ENCODE data around the gene TRIAP1.
"Not testable (repeated sequence)": the region's sequence is repeated elsewhere in the genome, so short reads cannot be mapped to it uniquely, and the experiment has no call there.

TRIAP1 gene

DNA sequence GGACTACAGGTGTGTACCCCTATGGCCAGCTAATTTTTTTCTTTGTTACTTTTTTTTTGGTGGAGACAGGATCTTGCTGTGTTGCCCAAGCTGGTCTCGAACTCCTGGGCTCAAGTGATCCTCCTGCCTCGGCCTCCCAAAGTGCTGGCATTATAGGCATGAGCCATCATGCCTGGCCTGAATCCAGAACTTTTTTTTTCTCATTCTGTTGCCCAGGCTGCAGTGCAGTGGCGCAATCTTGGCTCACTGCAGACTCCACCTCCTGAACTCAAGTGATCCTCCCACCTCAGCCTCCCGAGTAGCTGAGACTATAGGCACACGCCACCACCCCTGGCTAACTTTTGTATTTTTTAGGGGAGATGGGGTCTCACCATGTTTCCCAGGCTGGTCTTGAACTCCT is 6.3 kb upstream of the TRIAP1 start:
- not testable (repeated sequence) for H3K27ac ChIP-seq (ENCODE audit: insufficient read depth in 1 of 2, low read depth in 1 of 2, low read length in 2 of 2, poor library complexity in 1 of 2, severe bottlenecking in 2 of 2); H3K27me3 ChIP-seq (replicated peaks in 2 of 5; ENCODE audit: control insufficient read depth in 4 of 5, insufficient read depth in 5 of 5, low read length in 4 of 5); H3K9me3 ChIP-seq (ENCODE audit: control extremely low read depth in 1 of 5, control insufficient read depth in 4 of 5, insufficient read depth in 2 of 5, low read depth in 1 of 5, low read length in 4 of 5); H3K4me3 ChIP-seq (ENCODE audit: control insufficient read depth in 1 of 7, extremely low read depth in 1 of 7, insufficient read depth in 4 of 7, low read depth in 2 of 7, low read length in 6 of 7); DNase-seq; H3K4me1 ChIP-seq (ENCODE audit: control extremely low read depth in 1 of 4, control insufficient read depth in 4 of 4, insufficient read depth in 4 of 4, low read length in 3 of 4)
- CTCF ChIA-PET, result interaction anchor here (1.2 to 29.5 kb wide), 3 partner anchors 7 to 115 kb away, joined by 3 to 545 read pairs (median 545); partner anchors contain the start of genes COX6A1, GATC, SRSF9 and TRIAP1
- POLR2A ChIA-PET, result interaction anchor here (0.6 to 0.7 kb wide), 2 partner anchors 15 to 888 kb away, joined by 3 read pairs; no protein-coding TSS in a partner anchor
- WGBS (ENCODE audit: insufficient coverage), result 96% methylated on average over 4 of the region's 5 CpGs
- peaks cover 15 to 46% (median 32%) of the 10 kb centered on the region in 4 experiments for H3K36me3 ChIP-seq (ENCODE audit: control insufficient read depth in 4 of 4, insufficient read depth in 4 of 4, low read length in 3 of 4)

GRCh38 chr12:120447992-120448391 is 1.8 kb upstream of the TRIAP1 start:
- Histone ChIP-seq H3K9me3 (ENCODE audit: control extremely low read depth in 1 of 5, control insufficient read depth in 4 of 5, insufficient read depth in 2 of 5, low read depth in 1 of 5, low read length in 4 of 5) (no peaks in the 10 kb centered on the region), H3K36me3 (ENCODE audit: control insufficient read depth in 4 of 4, insufficient read depth in 4 of 4, low read length in 3 of 4) (peaks cover 8 to 33% (median 22%) of the 10 kb centered on the region in 4 experiments), H3K4me3 (ENCODE audit: control insufficient read depth in 1 of 7, extremely low read depth in 1 of 7, insufficient read depth in 4 of 7, low read depth in 2 of 7, low read length in 6 of 7) (peak overlapping the region in 1 of 7 experiments; percentile 92), H3K4me1 (ENCODE audit: control extremely low read depth in 1 of 4, control insufficient read depth in 4 of 4, insufficient read depth in 4 of 4, low read length in 3 of 4) (peaks cover 15 to 28% (median 22%) of the 10 kb centered on the region in 4 experiments), H3K27ac (ENCODE audit: insufficient read depth in 1 of 2, low read depth in 1 of 2, low read length in 2 of 2, poor library complexity in 1 of 2, severe bottlenecking in 2 of 2) (no peak overlapping the region), H3K27me3 (replicated peaks in 2 of 5; ENCODE audit: control insufficient read depth in 4 of 5, insufficient read depth in 5 of 5, low read length in 4 of 5) (no peaks in the 10 kb centered on the region)
- POLR2A ChIA-PET, result no interaction called here
- no peak for DNase-seq
- 93% methylated on average over 3 of the region's 4 CpGs for WGBS (ENCODE audit: insufficient coverage)
- CTCF ChIA-PET, result interaction anchor here (2.0 to 29.5 kb wide), 2 partner anchors 9 to 17 kb away, joined by 5 to 545 read pairs; partner anchors contain the start of gene SRSF9

GRCh38 chr12:120446844-120447178 is 627 bp upstream of the TRIAP1 start:
- peak in 1 of 3 donors; percentile 51 for DNase-seq
- Histone ChIP-seq H3K36me3 (ENCODE audit: control insufficient read depth in 4 of 4, insufficient read depth in 4 of 4, low read length in 3 of 4) (peaks cover 8 to 31% (median 27%) of the 10 kb centered on the region in 4 experiments), H3K4me1 (ENCODE audit: control extremely low read depth in 1 of 4, control insufficient read depth in 4 of 4, insufficient read depth in 4 of 4, low read length in 3 of 4) (peaks cover 15 to 28% (median 22%) of the 10 kb centered on the region in 4 experiments), H3K4me3 (ENCODE audit: control insufficient read depth in 1 of 7, extremely low read depth in 1 of 7, insufficient read depth in 4 of 7, low read depth in 2 of 7, low read length in 6 of 7) (peak overlapping the region; percentile 92 to 99 (median 97)), H3K27ac (ENCODE audit: insufficient read depth in 1 of 2, low read depth in 1 of 2, low read length in 2 of 2, poor library complexity in 1 of 2, severe bottlenecking in 2 of 2) (peak overlapping the region; percentile 82 to 94)
- H3K9me3 ChIP-seq (ENCODE audit: control extremely low read depth in 1 of 5, control insufficient read depth in 4 of 5, insufficient read depth in 2 of 5, low read depth in 1 of 5, low read length in 4 of 5); H3K27me3 ChIP-seq (replicated peaks in 2 of 5; ENCODE audit: control insufficient read depth in 4 of 5, insufficient read depth in 5 of 5, low read length in 4 of 5): not testable (repeated sequence)
- ChIA-PET POLR2A (interaction anchor here (1.6 kb wide), 1 partner anchor 23 kb away, joined by 6 read pairs; the partner anchor contains the start of gene SRSF9), CTCF (interaction anchor here (29.5 kb wide), 1 partner anchor 18 kb away, joined by 545 read pairs; the partner anchor contains the start of gene SRSF9)
- WGBS (ENCODE audit: insufficient coverage), result 0% methylated on average over 9 of the region's 17 CpGs

- POLR2A ChIA-PET, result interaction anchor here (1.2 kb wide), 1 partner anchor 15 kb away, joined by 3 read pairs; no protein-coding TSS in a partner anchor
- no peaks in the 10 kb centered on the region for H3K9me3 ChIP-seq (ENCODE audit: control extremely low read depth in 1 of 5, control insufficient read depth in 4 of 5, insufficient read depth in 2 of 5, low read depth in 1 of 5, low read length in 4 of 5)
- DNase-seq, result no peak
- H3K36me3 ChIP-seq (ENCODE audit: control insufficient read depth in 4 of 4, insufficient read depth in 4 of 4, low read length in 3 of 4), result peaks cover 4 to 36% (median 26%) of the 10 kb centered on the region in 4 experiments
- no peaks in the 10 kb centered on the region for H3K27me3 ChIP-seq (replicated peaks in 2 of 5; ENCODE audit: control insufficient read depth in 4 of 5, insufficient read depth in 5 of 5, low read length in 4 of 5)
- H3K4me3 ChIP-seq (ENCODE audit: control insufficient read depth in 1 of 7, extremely low read depth in 1 of 7, insufficient read depth in 4 of 7, low read depth in 2 of 7, low read length in 6 of 7), result no peak overlapping the region
- CTCF ChIA-PET, result interaction anchor here (1.1 to 29.5 kb wide), 2 partner anchors 16 to 20 kb away, joined by 3 to 545 read pairs; partner anchors contain the start of gene SRSF9
- H3K27ac ChIP-seq (ENCODE audit: insufficient read depth in 1 of 2, low read depth in 1 of 2, low read length in 2 of 2, poor library complexity in 1 of 2, severe bottlenecking in 2 of 2), result no peak overlapping the region
- WGBS (ENCODE audit: insufficient coverage), result 94% methylated on average over 2 of the region's 2 CpGs
- peaks cover 17 to 33% (median 23%) of the 10 kb centered on the region in 4 experiments for H3K4me1 ChIP-seq (ENCODE audit: control extremely low read depth in 1 of 4, control insufficient read depth in 4 of 4, insufficient read depth in 4 of 4, low read length in 3 of 4)
Observed at GRCh38 chr12:120444676-120445075, 1.5 kb downstream of the TRIAP1 start.

GRCh38 chr12:120439646-120440247 is 6.4 kb downstream of the TRIAP1 start:
- Histone ChIP-seq H3K27me3 (replicated peaks in 2 of 5; ENCODE audit: control insufficient read depth in 4 of 5, insufficient read depth in 5 of 5, low read length in 4 of 5) (no peaks in the 10 kb centered on the region), H3K36me3 (ENCODE audit: control insufficient read depth in 4 of 4, insufficient read depth in 4 of 4, low read length in 3 of 4) (peaks cover 4 to 33% (median 22%) of the 10 kb centered on the region in 4 experiments), H3K4me3 (ENCODE audit: control insufficient read depth in 1 of 7, extremely low read depth in 1 of 7, insufficient read depth in 4 of 7, low read depth in 2 of 7, low read length in 6 of 7) (peak overlapping the region in 2 of 7 experiments; percentile 86 to 93), H3K4me1 (ENCODE audit: control extremely low read depth in 1 of 4, control insufficient read depth in 4 of 4, insufficient read depth in 4 of 4, low read length in 3 of 4) (peaks cover 8 to 32% (median 16%) of the 10 kb centered on the region in 4 experiments), H3K9me3 (ENCODE audit: control extremely low read depth in 1 of 5, control insufficient read depth in 4 of 5, insufficient read depth in 2 of 5, low read depth in 1 of 5, low read length in 4 of 5) (no peaks in the 10 kb centered on the region), H3K27ac (ENCODE audit: insufficient read depth in 1 of 2, low read depth in 1 of 2, low read length in 2 of 2, poor library complexity in 1 of 2, severe bottlenecking in 2 of 2) (no peak overlapping the region)
- POLR2A ChIA-PET, result interaction anchor here (0.7 kb wide), 1 partner anchor 29 kb away, joined by 4 read pairs; no protein-coding TSS in a partner anchor
- peak; percentile 87 to 94 (median 93) for DNase-seq
- 0% methylated on average over 4 of the region's 6 CpGs for WGBS (ENCODE audit: insufficient coverage)
- CTCF ChIA-PET, result interaction anchor here (0.6 to 29.5 kb wide), 6 partner anchors 8 to 95 kb away, joined by 3 to 545 read pairs (median 3); partner anchors contain the start of gene SRSF9

GRCh38 chr12:120438495-120439198 is 7.5 kb downstream of the TRIAP1 start:
- peaks cover 8 to 23% (median 16%) of the 10 kb centered on the region in 4 experiments for H3K4me1 ChIP-seq (ENCODE audit: control extremely low read depth in 1 of 4, control insufficient read depth in 4 of 4, insufficient read depth in 4 of 4, low read length in 3 of 4)
- WGBS (ENCODE audit: insufficient coverage), result 54% methylated on average over 14 of the region's 17 CpGs
- peaks cover 0 to 23% (median 11%) of the 10 kb centered on the region in 4 experiments for H3K36me3 ChIP-seq (ENCODE audit: control insufficient read depth in 4 of 4, insufficient read depth in 4 of 4, low read length in 3 of 4)
- ChIA-PET POLR2A (interaction anchor here (1.0 kb wide), 1 partner anchor 146 kb away, joined by 3 read pairs; the partner anchor contains the start of gene RNU4-1), CTCF (interaction anchor here (1.3 to 29.5 kb wide), 3 partner anchors 10 to 58 kb away, joined by 4 to 545 read pairs (median 5); partner anchors contain the start of gene SRSF9)
- H3K27me3 ChIP-seq (replicated peaks in 2 of 5; ENCODE audit: control insufficient read depth in 4 of 5, insufficient read depth in 5 of 5, low read length in 4 of 5), result no peaks in the 10 kb centered on the region
- no peaks in the 10 kb centered on the region for H3K9me3 ChIP-seq (ENCODE audit: control extremely low read depth in 1 of 5, control insufficient read depth in 4 of 5, insufficient read depth in 2 of 5, low read depth in 1 of 5, low read length in 4 of 5)
- peak overlapping the region; percentile 77 to 93 (median 86) for H3K4me3 ChIP-seq (ENCODE audit: control insufficient read depth in 1 of 7, extremely low read depth in 1 of 7, insufficient read depth in 4 of 7, low read depth in 2 of 7, low read length in 6 of 7)
- H3K27ac ChIP-seq (ENCODE audit: insufficient read depth in 1 of 2, low read depth in 1 of 2, low read length in 2 of 2, poor library complexity in 1 of 2, severe bottlenecking in 2 of 2), result peak overlapping the region; percentile 58 to 83
- DNase-seq, result no peak

All from common myeloid progenitor, CD34-positive (primary cell).